SK-N-SH (cell line): Measurements from ENCODE around the gene STXBP1. TPM values are rescaled to one million over a fixed set of nuclear protein-coding genes. Genes with fewer than 3 reads are reported as not detected.

Experiments used
- CTCF ChIA-PET: fragments of 300-600, 350-600 bp; formaldehyde crosslinking; extraction: SDS; loops from one replicate; lab custom pipeline; 2021; lab: Yijun Ruan, JAX
- POLR2A ChIA-PET: fragments of 350-600 bp; sonication (Branson Sonifier 250); formaldehyde crosslinking; extraction: SDS; loops from one replicate; lab custom pipeline; 2020; ENCODE audit warnings: antibody characterized with exemption, inconsistent platforms; lab: Yijun Ruan, JAX
- DNase-seq: peaks from one replicate; pipeline ENCODE4 v3.0.0; 2012
- H2AFZ ChIP-seq: fragments of 200-600 bp; sonication (generic); 2 replicates; pipeline ENCODE4 v1.8.1; 2016; ENCODE audit warnings: antibody characterized with exemption, mild to moderate bottlenecking, low read depth
- H3F3A ChIP-seq: fragments of 200-600 bp; sonication (generic); replicated peaks from 2 replicates; pipeline ENCODE3; 2016; ENCODE audit warnings: antibody characterized with exemption, mild to moderate bottlenecking; ENCODE audit not compliant: insufficient read depth
- H3K27ac ChIP-seq, 2 experiments: fragments of 200-500 bp in 1 of 2; fragments of 200-600 bp in 1 of 2; sonication (Bioruptor generic) in 1 of 2; sonication (generic), shearing (Covaris generic) in 1 of 2; 2 replicates each; pipeline versions ENCODE4 v1.5.1 to v1.6.1; 2014 to 2016; ENCODE audit warnings: low read depth in 2 of 2, inconsistent platforms in 1 of 2, low read length in 1 of 2, mild to moderate bottlenecking in 1 of 2, mixed read lengths in 1 of 2
- H3K27me3 ChIP-seq: fragments of 200-600 bp; sonication (generic), shearing (Covaris generic); 2 replicates; pipeline ENCODE4 v1.6.1; 2016; ENCODE audit warnings: mixed run types; ENCODE audit not compliant: insufficient read depth
- H3K36me3 ChIP-seq, 2 experiments: fragments of 200-500 bp in 1 of 2; fragments of 200-600 bp in 1 of 2; sonication (Bioruptor generic) in 1 of 2; sonication (generic) in 1 of 2; replicated peaks in 1 of 2; 2 replicates each; pipeline versions ENCODE3 to v1.5.1; 2014 to 2016; ENCODE audit warnings: low read length in 1 of 2, mild to moderate bottlenecking in 1 of 2; ENCODE audit not compliant: insufficient read depth in 2 of 2, control insufficient read depth in 1 of 2
- H3K4me1 ChIP-seq, 2 experiments: fragments of 200-500 bp in 1 of 2; fragments of 200-600 bp in 1 of 2; sonication (Bioruptor generic) in 1 of 2; sonication (generic), shearing (Covaris generic) in 1 of 2; 2 replicates each; pipeline versions ENCODE4 v1.5.1 to v1.6.1; 2014 to 2016; ENCODE audit warnings: low read depth in 1 of 2, low read length in 1 of 2, mixed run types in 1 of 2; ENCODE audit not compliant: insufficient read depth in 2 of 2, control insufficient read depth in 1 of 2
- H3K4me2 ChIP-seq: fragments of 200-600 bp; sonication (generic), shearing (Covaris generic); 2 replicates; pipeline ENCODE4 v1.6.1; 2017; ENCODE audit warnings: mixed run types
- H3K4me3 ChIP-seq, 2 experiments: fragments of 200-500 bp in 1 of 2; fragments of 200-600 bp in 1 of 2; sonication (Bioruptor generic) in 1 of 2; sonication (generic), shearing (Covaris generic) in 1 of 2; 2 replicates each; pipeline versions ENCODE4 v1.5.1 to v1.8.1; 2014 to 2016; ENCODE audit warnings: low read depth in 2 of 2, inconsistent platforms in 1 of 2, low read length in 1 of 2, mild to moderate bottlenecking in 1 of 2, mixed read lengths in 1 of 2, moderate library complexity in 1 of 2
- H3K79me2 ChIP-seq: fragments of 200-600 bp; sonication (generic); 2 replicates; pipeline ENCODE4 v1.8.1; 2017; ENCODE audit warnings: mild to moderate bottlenecking; ENCODE audit not compliant: insufficient read depth
- H3K9ac ChIP-seq: fragments of 200-600 bp; sonication (generic); 2 replicates; pipeline ENCODE4 v1.6.1; 2017; ENCODE audit warnings: mixed run types
- H3K9me2 ChIP-seq: fragments of 200-600 bp; sonication (generic); 2 replicates; pipeline ENCODE4 v1.6.1; 2017; ENCODE audit warnings: mixed run types
- H3K9me3 ChIP-seq: fragments of 200-600 bp; sonication (generic); 2 replicates; pipeline ENCODE4 v1.6.1; 2017; ENCODE audit warnings: mixed run types, mild to moderate bottlenecking, moderate library complexity
- H4K20me1 ChIP-seq: fragments of 200-600 bp; sonication (generic); 2 replicates; pipeline ENCODE4 v1.6.1; 2017; ENCODE audit warnings: mild to moderate bottlenecking, mixed run types; ENCODE audit not compliant: insufficient read depth
- ELF1 ChIP-seq: IDR thresholded peaks from 2 replicates; pipeline ENCODE4 v1.4.0; 2012
- EP300 ChIP-seq, 2 experiments: IDR thresholded peaks; 2 replicates each; pipeline versions ENCODE4 v1.4.0 to v1.6.1; 2012; ENCODE audit warnings: borderline replicate concordance in 1 of 2, low read depth in 1 of 2, low read length in 1 of 2
- EZH2phosphoT487 ChIP-seq: fragments of 200-600 bp; sonication (generic); IDR thresholded peaks from 2 replicates; pipeline ENCODE4 v1.6.1; 2017; ENCODE audit warnings: low read depth, mixed run types, mild to moderate bottlenecking, antibody characterized with exemption, moderate library complexity, borderline replicate concordance
- FOSL2 ChIP-seq: IDR thresholded peaks from 2 replicates; pipeline ENCODE4 v1.4.0; 2012; ENCODE audit warnings: low read depth, mild to moderate bottlenecking, moderate library complexity, borderline replicate concordance
- FOXJ3 ChIP-seq: sonication (generic); formaldehyde crosslinking; IDR thresholded peaks from 2 replicates; pipeline ENCODE4 v1.5.1; 2020; ENCODE audit warnings: mild to moderate bottlenecking, missing genetic modification reagents
- FOXM1 ChIP-seq: IDR thresholded peaks from 2 replicates; pipeline ENCODE4 v1.4.0; 2012; ENCODE audit warnings: low read depth, mild to moderate bottlenecking
- MXI1 ChIP-seq: IDR thresholded peaks from 2 replicates; pipeline ENCODE4 v1.6.1; 2012; ENCODE audit warnings: mild to moderate bottlenecking, low read depth, low read length, improper control_type of control experiment
- NRF1 ChIP-seq: IDR thresholded peaks from 2 replicates; pipeline ENCODE4 v1.6.1; 2012; ENCODE audit warnings: low read depth, mild to moderate bottlenecking, low read length
- RCOR1 ChIP-seq: fragments of 150-350 bp; IDR thresholded peaks from 2 replicates; pipeline ENCODE4 v1.6.1; 2017; ENCODE audit warnings: antibody characterized with exemption, low read length
- RFX5 ChIP-seq: IDR thresholded peaks from 2 replicates; pipeline ENCODE4 v1.6.1; 2012; ENCODE audit warnings: mild to moderate bottlenecking, improper control_type of control experiment, low read length
- SIN3A ChIP-seq: IDR thresholded peaks from 2 replicates; pipeline ENCODE4 v1.6.1; 2012; ENCODE audit warnings: low read depth, mild to moderate bottlenecking, low read length, moderate library complexity, borderline replicate concordance
- SMC3 ChIP-seq: IDR thresholded peaks from 2 replicates; pipeline ENCODE4 v1.6.1; 2012; ENCODE audit warnings: low read depth, low read length, improper control_type of control experiment
- TEAD4 ChIP-seq: IDR thresholded peaks from 2 replicates; pipeline ENCODE4 v1.4.0; 2012; ENCODE audit warnings: mild to moderate bottlenecking, borderline replicate concordance; ENCODE audit not compliant: insufficient read depth
- YY1 ChIP-seq: IDR thresholded peaks from 2 replicates; pipeline ENCODE4 v1.4.0; 2012; ENCODE audit warnings: low read depth, mild to moderate bottlenecking
- WGBS: methylation state at CpG from one replicate; pipeline ENCODE4 v1.1.6; 2017; ENCODE audit warnings: low lambda C conversion rate; 5-methylcytosine and 5-hydroxymethylcytosine counted together
- polyA plus RNA-seq, 3 experiments: library from polyadenylated mRNA; depleted of rRNA; stranded (reverse); fragments of >200 nt; gene quantifications; 2 replicates each; pipeline ENCODE4 v1.2.3, GENCODE V29; 2012
- TF ChIP-seq, protein P1 (sequence below): IDR thresholded peaks from 2 replicates; pipeline ENCODE4 v1.6.1; 2012; ENCODE audit warnings: mild to moderate bottlenecking, low read depth, low read length, moderate library complexity
- TF ChIP-seq, protein P2 (sequence below): IDR thresholded peaks from 2 replicates; pipeline ENCODE4; 2012
- TF ChIP-seq, protein P3 (sequence below): fragments of 200-600 bp; sonication (generic); IDR thresholded peaks from 2 replicates; pipeline ENCODE4 v1.6.1; 2017; ENCODE audit warnings: antibody characterized with exemption, mild to moderate bottlenecking, moderate library complexity
- TF ChIP-seq, protein P4 (sequence below): fragments of 150-350 bp; IDR thresholded peaks from 2 replicates; pipeline ENCODE4 v1.6.1; 2017; ENCODE audit warnings: antibody characterized with exemption, low read length, low read depth, borderline replicate concordance

STXBP1 gene
- polyA plus RNA-seq, 1 of the 3 experiments (the other 2 are of a cell fraction), result 44.3 TPM

DNA sequence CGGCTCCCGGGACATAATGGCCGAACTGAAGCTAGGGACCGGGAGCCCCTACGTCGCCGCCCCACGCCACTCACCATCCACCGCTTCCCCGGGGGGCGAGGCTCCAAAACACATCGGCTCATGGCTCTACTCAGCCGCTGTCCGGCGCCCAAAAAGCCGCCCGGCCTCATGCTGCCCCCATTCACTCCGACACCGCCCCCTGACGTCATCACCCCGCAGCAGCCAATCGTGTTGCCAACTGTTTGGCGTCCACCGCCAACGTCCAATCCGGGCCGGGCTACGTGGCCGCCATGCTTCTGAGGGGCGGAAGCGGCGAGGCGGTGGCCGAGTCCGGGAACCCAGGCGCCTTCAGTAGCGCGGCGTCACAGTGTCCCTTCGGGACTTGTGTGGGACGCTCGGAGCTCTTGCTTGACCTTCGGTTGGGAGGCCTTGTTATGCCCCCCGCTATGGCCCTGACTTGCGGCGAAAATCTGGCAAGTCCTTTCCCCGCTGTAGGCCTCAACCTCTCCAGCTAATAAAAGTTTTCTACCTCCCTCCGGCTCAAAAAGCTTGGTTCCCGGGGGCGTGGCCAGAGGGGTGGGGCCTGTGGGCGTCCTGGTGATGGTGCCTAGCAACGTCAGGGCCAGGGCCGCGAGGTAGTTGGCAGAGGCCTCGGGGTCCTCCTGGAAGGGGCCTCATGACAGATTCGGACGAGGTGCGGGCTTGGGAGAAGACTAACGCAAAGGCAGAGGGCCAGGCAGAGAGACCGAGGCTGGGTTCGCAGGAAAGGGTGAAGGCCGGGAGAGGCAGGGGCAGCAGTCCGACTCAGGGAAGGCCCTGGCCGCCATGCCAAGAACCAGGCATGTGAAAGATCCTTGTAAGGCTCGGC, 103.6 kb downstream of the STXBP1 start, which contains the start of the genes PTRH1 and TTC16 (continued):
- TF ChIP-seq, protein P1, sequence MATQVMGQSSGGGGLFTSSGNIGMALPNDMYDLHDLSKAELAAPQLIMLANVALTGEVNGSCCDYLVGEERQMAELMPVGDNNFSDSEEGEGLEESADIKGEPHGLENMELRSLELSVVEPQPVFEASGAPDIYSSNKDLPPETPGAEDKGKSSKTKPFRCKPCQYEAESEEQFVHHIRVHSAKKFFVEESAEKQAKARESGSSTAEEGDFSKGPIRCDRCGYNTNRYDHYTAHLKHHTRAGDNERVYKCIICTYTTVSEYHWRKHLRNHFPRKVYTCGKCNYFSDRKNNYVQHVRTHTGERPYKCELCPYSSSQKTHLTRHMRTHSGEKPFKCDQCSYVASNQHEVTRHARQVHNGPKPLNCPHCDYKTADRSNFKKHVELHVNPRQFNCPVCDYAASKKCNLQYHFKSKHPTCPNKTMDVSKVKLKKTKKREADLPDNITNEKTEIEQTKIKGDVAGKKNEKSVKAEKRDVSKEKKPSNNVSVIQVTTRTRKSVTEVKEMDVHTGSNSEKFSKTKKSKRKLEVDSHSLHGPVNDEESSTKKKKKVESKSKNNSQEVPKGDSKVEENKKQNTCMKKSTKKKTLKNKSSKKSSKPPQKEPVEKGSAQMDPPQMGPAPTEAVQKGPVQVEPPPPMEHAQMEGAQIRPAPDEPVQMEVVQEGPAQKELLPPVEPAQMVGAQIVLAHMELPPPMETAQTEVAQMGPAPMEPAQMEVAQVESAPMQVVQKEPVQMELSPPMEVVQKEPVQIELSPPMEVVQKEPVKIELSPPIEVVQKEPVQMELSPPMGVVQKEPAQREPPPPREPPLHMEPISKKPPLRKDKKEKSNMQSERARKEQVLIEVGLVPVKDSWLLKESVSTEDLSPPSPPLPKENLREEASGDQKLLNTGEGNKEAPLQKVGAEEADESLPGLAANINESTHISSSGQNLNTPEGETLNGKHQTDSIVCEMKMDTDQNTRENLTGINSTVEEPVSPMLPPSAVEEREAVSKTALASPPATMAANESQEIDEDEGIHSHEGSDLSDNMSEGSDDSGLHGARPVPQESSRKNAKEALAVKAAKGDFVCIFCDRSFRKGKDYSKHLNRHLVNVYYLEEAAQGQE, result no peak
- TF ChIP-seq, protein P2, sequence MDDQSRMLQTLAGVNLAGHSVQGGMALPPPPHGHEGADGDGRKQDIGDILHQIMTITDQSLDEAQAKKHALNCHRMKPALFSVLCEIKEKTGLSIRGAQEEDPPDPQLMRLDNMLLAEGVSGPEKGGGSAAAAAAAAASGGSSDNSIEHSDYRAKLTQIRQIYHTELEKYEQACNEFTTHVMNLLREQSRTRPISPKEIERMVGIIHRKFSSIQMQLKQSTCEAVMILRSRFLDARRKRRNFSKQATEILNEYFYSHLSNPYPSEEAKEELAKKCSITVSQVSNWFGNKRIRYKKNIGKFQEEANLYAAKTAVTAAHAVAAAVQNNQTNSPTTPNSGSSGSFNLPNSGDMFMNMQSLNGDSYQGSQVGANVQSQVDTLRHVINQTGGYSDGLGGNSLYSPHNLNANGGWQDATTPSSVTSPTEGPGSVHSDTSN, result peak; percentile 75
- TF ChIP-seq, protein P3, sequence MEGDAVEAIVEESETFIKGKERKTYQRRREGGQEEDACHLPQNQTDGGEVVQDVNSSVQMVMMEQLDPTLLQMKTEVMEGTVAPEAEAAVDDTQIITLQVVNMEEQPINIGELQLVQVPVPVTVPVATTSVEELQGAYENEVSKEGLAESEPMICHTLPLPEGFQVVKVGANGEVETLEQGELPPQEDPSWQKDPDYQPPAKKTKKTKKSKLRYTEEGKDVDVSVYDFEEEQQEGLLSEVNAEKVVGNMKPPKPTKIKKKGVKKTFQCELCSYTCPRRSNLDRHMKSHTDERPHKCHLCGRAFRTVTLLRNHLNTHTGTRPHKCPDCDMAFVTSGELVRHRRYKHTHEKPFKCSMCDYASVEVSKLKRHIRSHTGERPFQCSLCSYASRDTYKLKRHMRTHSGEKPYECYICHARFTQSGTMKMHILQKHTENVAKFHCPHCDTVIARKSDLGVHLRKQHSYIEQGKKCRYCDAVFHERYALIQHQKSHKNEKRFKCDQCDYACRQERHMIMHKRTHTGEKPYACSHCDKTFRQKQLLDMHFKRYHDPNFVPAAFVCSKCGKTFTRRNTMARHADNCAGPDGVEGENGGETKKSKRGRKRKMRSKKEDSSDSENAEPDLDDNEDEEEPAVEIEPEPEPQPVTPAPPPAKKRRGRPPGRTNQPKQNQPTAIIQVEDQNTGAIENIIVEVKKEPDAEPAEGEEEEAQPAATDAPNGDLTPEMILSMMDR, result no peak
- TF ChIP-seq EP300 (IDR thresholded peaks at IDR 0.05; ENCODE audit: borderline replicate concordance in 1 of 2, low read depth in 1 of 2, low read length in 1 of 2) (no peak), NRF1 (no peak), RFX5 (peak; percentile 87), YY1 (peak; percentile 99), FOSL2 (no peak)

DNA sequence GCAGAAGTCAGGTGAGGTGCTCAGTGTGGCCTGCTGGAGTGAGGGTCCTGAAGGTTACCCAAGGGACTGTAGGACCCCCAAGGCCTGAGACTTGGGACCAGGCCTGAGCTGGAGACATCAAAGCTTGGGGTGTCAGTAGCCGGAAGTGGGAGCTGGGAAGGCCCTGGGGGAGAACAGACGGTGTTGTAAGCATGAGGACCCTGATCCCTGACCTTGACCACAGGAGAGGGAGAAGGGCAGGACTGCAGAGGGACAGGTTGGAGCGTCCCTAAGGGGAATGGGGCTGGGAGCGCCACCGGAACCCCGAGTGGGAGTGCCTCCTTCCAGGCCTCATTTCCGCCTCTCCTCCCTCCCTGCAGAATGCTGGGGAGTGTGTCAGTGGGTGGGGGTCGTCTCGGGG, 104.3 kb downstream of the STXBP1 start:
- 86% methylated on average over 6 of the region's 9 CpGs for WGBS
- POLR2A ChIA-PET, result interaction anchor here (0.6 to 1.5 kb wide), 5 partner anchors 12 to 109 kb away, joined by 3 to 4 read pairs (median 3); no protein-coding TSS in a partner anchor
- DNase-seq, result no peak
- Histone ChIP-seq H3K9me2 (no peaks in the 10 kb centered on the region), H4K20me1 (no peaks in the 10 kb centered on the region), H3K27me3 (no peaks in the 10 kb centered on the region), H3K79me2 (peaks cover 13% of the 10 kb centered on the region; the same call in 1 of the 2 replicates), H3K36me3 (no peaks in the 10 kb centered on the region), H2AFZ (peak overlapping the region; percentile 63; the same call in 1 of the 2 replicates), H3K9me3 (no peaks in the 10 kb centered on the region), H3F3A (no peaks in the 10 kb centered on the region), H3K27ac (peak overlapping the region in 1 of 2 experiments; percentile 62; a peak in 2 of 4 replicates), H3K4me3 (peak overlapping the region; percentile 94 to 98; a peak in 3 of 4 replicates), H3K9ac (0 out of 2 replicates have a peak overlapping the region, but pooled peaks have one; percentile 81), H3K4me1 (peaks cover 0 to 23% of the 10 kb centered on the region in 2 experiments; a peak in 1 of 4 replicates), H3K4me2 (peak overlapping the region; percentile 98)
- CTCF ChIA-PET, result interaction anchor here (0.6 to 2.5 kb wide), 5 partner anchors 8 to 130 kb away, joined by 3 to 15 read pairs (median 4); partner anchors contain the start of gene TOR2A
- TF ChIP-seq NRF1 (no peak), RCOR1 (no peak), ELF1 (no peak), SMC3 (no peak), EZH2phosphoT487 (no peak), MXI1 (no peak), FOXM1 (no peak), FOXJ3 (no peak), FOSL2 (no peak), SIN3A (no peak), TEAD4 (no peak), RFX5 (no peak), YY1 (no peak)
- TF ChIP-seq, protein P3, result no peak
- TF ChIP-seq, protein P4, sequence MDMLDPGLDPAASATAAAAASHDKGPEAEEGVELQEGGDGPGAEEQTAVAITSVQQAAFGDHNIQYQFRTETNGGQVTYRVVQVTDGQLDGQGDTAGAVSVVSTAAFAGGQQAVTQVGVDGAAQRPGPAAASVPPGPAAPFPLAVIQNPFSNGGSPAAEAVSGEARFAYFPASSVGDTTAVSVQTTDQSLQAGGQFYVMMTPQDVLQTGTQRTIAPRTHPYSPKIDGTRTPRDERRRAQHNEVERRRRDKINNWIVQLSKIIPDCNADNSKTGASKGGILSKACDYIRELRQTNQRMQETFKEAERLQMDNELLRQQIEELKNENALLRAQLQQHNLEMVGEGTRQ, result no peak
